OCI-LY3 (cell line): ENCODE measurements around the gene RAB8B.

ENCODE experiments used
- EZH2phosphoT487 ChIP-seq: fragments of 200-600 bp; shearing (Covaris generic); IDR thresholded peaks from 2 replicates; pipeline ENCODE4 v1.6.1; 2018; ENCODE audit warnings: antibody characterized with exemption, mixed run types, low read depth
- TF ChIP-seq, protein P1 (sequence below): fragments of 200-600, 300-600 bp; sonication (generic); IDR thresholded peaks from 2 replicates; pipeline ENCODE4 v1.5.1; 2014; ENCODE audit warnings: antibody characterized with exemption, low read length, low read depth

- no peak for TF ChIP-seq EZH2phosphoT487
- TF ChIP-seq, protein P1, sequence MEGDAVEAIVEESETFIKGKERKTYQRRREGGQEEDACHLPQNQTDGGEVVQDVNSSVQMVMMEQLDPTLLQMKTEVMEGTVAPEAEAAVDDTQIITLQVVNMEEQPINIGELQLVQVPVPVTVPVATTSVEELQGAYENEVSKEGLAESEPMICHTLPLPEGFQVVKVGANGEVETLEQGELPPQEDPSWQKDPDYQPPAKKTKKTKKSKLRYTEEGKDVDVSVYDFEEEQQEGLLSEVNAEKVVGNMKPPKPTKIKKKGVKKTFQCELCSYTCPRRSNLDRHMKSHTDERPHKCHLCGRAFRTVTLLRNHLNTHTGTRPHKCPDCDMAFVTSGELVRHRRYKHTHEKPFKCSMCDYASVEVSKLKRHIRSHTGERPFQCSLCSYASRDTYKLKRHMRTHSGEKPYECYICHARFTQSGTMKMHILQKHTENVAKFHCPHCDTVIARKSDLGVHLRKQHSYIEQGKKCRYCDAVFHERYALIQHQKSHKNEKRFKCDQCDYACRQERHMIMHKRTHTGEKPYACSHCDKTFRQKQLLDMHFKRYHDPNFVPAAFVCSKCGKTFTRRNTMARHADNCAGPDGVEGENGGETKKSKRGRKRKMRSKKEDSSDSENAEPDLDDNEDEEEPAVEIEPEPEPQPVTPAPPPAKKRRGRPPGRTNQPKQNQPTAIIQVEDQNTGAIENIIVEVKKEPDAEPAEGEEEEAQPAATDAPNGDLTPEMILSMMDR: no peak
Observed at GRCh38 chr15:63240109-63240508, 50.7 kb downstream of the RAB8B start.
